Cerebellar nuclear complex (tissue), 1 donor: ENCODE results near the gene PTGR1.
"Not testable (repeated sequence)": the region's sequence is repeated elsewhere in the genome, so short reads cannot be mapped to it uniquely, and the experiment has no call there.

ENCODE experiments used
- DNase-seq, 2 experiments: peaks; one replicate each; lab custom pipeline; 2025; lab: John Stamatoyannopoulos, UW

PTGR1 gene

GRCh38 chr9:111599092-111599954 lies at the start of gene PTGR1:
TSS of gene PTGR1 (minus strand) at chr9:111599647. CDS start at chr9:111597422, 2,225 bp downstream.
- peak in 1 of 2 experiments; percentile 41 for DNase-seq

GRCh38 chr9:111649016-111649415 lies 49.6 kb upstream of the PTGR1 start:
- no peak for DNase-seq

GRCh38 chr9:111648066-111648465 lies 48.6 kb upstream of the PTGR1 start:
- no peak for DNase-seq

- no peak for DNase-seq
These were observed 47.0 kb upstream of the PTGR1 start for GRCh38 chr9:111646417-111646816.

- no peak for DNase-seq
These were observed 46.4 kb upstream of the PTGR1 start for GRCh38 chr9:111645806-111646205.

- DNase-seq: no peak
These were observed 44.8 kb upstream of the PTGR1 start for GRCh38 chr9:111644195-111644772.

GRCh38 chr9:111637421-111637950 lies 38.0 kb upstream of the PTGR1 start:
- DNase-seq: no peak

GRCh38 chr9:111634860-111635259 lies 35.4 kb upstream of the PTGR1 start:
- no peak for DNase-seq

- DNase-seq: no peak
These were observed 33.9 kb upstream of the PTGR1 start for GRCh38 chr9:111633389-111633736.

GRCh38 chr9:111632695-111633388 lies 33.4 kb upstream of the PTGR1 start:
- DNase-seq: no peak

GRCh38 chr9:111632060-111632459 lies 32.6 kb upstream of the PTGR1 start:
- no peak for DNase-seq

GRCh38 chr9:111631214-111631971 lies 31.9 kb upstream of the PTGR1 start, which contains the start of gene DNAJC25:
TSS of gene DNAJC25 (plus strand) at chr9:111631334. CDS start at chr9:111631408, 74 bp downstream.
- DNase-seq: peak; percentile 67 to 89

GRCh38 chr9:111630964-111631213 lies 31.4 kb upstream of the PTGR1 start:
- no peak for DNase-seq

GRCh38 chr9:111630182-111630963 lies 30.9 kb upstream of the PTGR1 start:
- DNase-seq: no peak

- no peak for DNase-seq
These were observed 29.0 kb upstream of the PTGR1 start for GRCh38 chr9:111628411-111628810.

GRCh38 chr9:111627260-111627963 lies 28.0 kb upstream of the PTGR1 start:
- no peak for DNase-seq

GRCh38 chr9:111622626-111623025 lies 23.2 kb upstream of the PTGR1 start:
- DNase-seq: no peak

- DNase-seq: no peak
These were observed 22.5 kb upstream of the PTGR1 start for GRCh38 chr9:111621895-111622480.

GRCh38 chr9:111617349-111617748 lies 17.9 kb upstream of the PTGR1 start:
- DNase-seq: not testable (repeated sequence)

GRCh38 chr9:111615928-111616327 lies 16.5 kb upstream of the PTGR1 start:
- no peak for DNase-seq
